NOMO-1 treated with DMSO at 0.1 percent for 48 hours (cell line): ENCODE data around the gene TMEM220.

Source experiments
- DNase-seq: peaks from one replicate; lab custom pipeline; 2025; ENCODE audit not compliant: unreplicated experiment; lab: John Stamatoyannopoulos, UW

Gene TMEM220

GRCh38 chr17:10666906-10667305, 62.9 kb downstream of the TMEM220 start:
- no peak for DNase-seq

GRCh38 chr17:10664571-10664970, 65.3 kb downstream of the TMEM220 start:
- no peak for DNase-seq
